ENCODE data around the gene HVCN1. TPM values are rescaled to one million over a fixed set of nuclear protein-coding genes. Genes with fewer than 3 reads are reported as not detected.
A peak's percentile ranks its signal among the peaks of the same experiment; 100 is the strongest.

The HVCN1 gene
- total and polyA plus RNA-seq, 2 donors (not counting 1 experiment from before 2014, with no cell fraction given): 216 to 422 TPM

- no peak for ATAC-seq (ENCODE audit: low read depth)
- CTCF ChIA-PET: interaction anchor here (0.9 to 3.3 kb wide), 7 partner anchors 10 to 250 kb away, joined by 3 to 22 read pairs (median 4); partner anchors contain the start of genes ARPC3, FAM216A, GPN3 and HVCN1
- Histone ChIP-seq H3K79me2 (ENCODE audit: control insufficient read depth, insufficient read depth, low read length) (peaks cover 28% of the 10 kb centered on the region), H3K9ac (ENCODE audit: low read length) (no peak overlapping the region), H3K27ac (ENCODE audit: low read length in 2 of 2) (no peak overlapping the region), H3K9me3 (ENCODE audit: control extremely low read depth in 1 of 3, control insufficient read depth in 2 of 3, insufficient read depth in 1 of 3, low read length in 2 of 3) (no peaks in the 10 kb centered on the region), H4K20me1 (ENCODE audit: control insufficient read depth, insufficient read depth, low read length, poor library complexity, severe bottlenecking) (no peaks in the 10 kb centered on the region), H3K36me3 (replicated peaks in 1 of 2; ENCODE audit: control extremely low read depth in 1 of 2, control insufficient read depth in 1 of 2, extremely low read depth in 1 of 2, insufficient read depth in 2 of 2, low read length in 1 of 2) (no peaks in the 10 kb centered on the region), H3K4me2 (replicated peaks; ENCODE audit: low read depth, low read length, poor library complexity, severe bottlenecking) (no peak overlapping the region), H3K27me3 (replicated peaks in 1 of 4; ENCODE audit: control extremely low read depth in 1 of 4, control insufficient read depth in 3 of 4, insufficient read depth in 4 of 4, low read length in 3 of 4) (no peaks in the 10 kb centered on the region), H2AFZ (ENCODE audit: insufficient read depth, low read depth, low read length, poor library complexity, severe bottlenecking) (no peak overlapping the region), H3K4me3 (ENCODE audit: control extremely low read depth in 1 of 5, extremely low read depth in 1 of 5, insufficient read depth in 1 of 5, low read depth in 2 of 5, low read length in 4 of 5) (no peak overlapping the region), H3K4me1 (ENCODE audit: control insufficient read depth in 2 of 2, insufficient read depth in 2 of 2, low read length in 2 of 2) (peaks cover 22 to 24% of the 10 kb centered on the region in 2 donors)
- Mint-ChIP-seq H3K27ac (peak overlapping the region; percentile 10), H3K27me3 (no peaks in the 10 kb centered on the region), H3K4me3 (no peak overlapping the region), H3K4me1 (peaks cover 32% of the 10 kb centered on the region), H3K9me3 (ENCODE audit: insufficient read depth) (no peaks in the 10 kb centered on the region)
- intact Hi-C loops (cut with micrococcal nuclease): loop anchor here (2.0 kb wide), 3 partner anchors 39 to 249 kb away; partner anchors contain the start of gene ARPC3
- POLR2A ChIA-PET: interaction anchor here (0.6 kb wide), 1 partner anchor 73 kb away, joined by 4 read pairs; no protein-coding TSS in a partner anchor
- TF ChIP-seq, protein P1, sequence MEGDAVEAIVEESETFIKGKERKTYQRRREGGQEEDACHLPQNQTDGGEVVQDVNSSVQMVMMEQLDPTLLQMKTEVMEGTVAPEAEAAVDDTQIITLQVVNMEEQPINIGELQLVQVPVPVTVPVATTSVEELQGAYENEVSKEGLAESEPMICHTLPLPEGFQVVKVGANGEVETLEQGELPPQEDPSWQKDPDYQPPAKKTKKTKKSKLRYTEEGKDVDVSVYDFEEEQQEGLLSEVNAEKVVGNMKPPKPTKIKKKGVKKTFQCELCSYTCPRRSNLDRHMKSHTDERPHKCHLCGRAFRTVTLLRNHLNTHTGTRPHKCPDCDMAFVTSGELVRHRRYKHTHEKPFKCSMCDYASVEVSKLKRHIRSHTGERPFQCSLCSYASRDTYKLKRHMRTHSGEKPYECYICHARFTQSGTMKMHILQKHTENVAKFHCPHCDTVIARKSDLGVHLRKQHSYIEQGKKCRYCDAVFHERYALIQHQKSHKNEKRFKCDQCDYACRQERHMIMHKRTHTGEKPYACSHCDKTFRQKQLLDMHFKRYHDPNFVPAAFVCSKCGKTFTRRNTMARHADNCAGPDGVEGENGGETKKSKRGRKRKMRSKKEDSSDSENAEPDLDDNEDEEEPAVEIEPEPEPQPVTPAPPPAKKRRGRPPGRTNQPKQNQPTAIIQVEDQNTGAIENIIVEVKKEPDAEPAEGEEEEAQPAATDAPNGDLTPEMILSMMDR (IDR thresholded peaks at IDR 0.05): no peak
- TF ChIP-seq EZH2 (IDR thresholded peaks at IDR 0.05; ENCODE audit: borderline replicate concordance, insufficient read depth, low read depth, low read length, poor library complexity, severe bottlenecking): no peak
- DNase-seq: no peak
- WGBS (ENCODE audit: insufficient coverage): 96% methylated on average over 27 of the region's 28 CpGs
Observed at GRCh38 chr12:110699591-110700445, 10.9 kb upstream of the HVCN1 start.
